GM18909 (cell line): ENCODE data around the gene PCGF3.

ENCODE experiments used
- ATAC-seq: cut with Tn5 transposase; IDR thresholded peaks from one replicate; pipeline ENCODE4 v1.9.1; 2021; ENCODE audit warnings: mild to moderate bottlenecking; ENCODE audit not compliant: unreplicated experiment, poor library complexity

The PCGF3 gene

GRCh38 chr4:814312-814850, 108.7 kb downstream of the PCGF3 start:
- ATAC-seq = no peak

GRCh38 chr4:815464-816146, 110.0 kb downstream of the PCGF3 start:
- ATAC-seq = no peak

GRCh38 chr4:818106-818921, 112.7 kb downstream of the PCGF3 start:
- ATAC-seq = no peak

- ATAC-seq = no peak
These were observed 114.0 kb downstream of the PCGF3 start for GRCh38 chr4:819401-820229.
